ENCODE results near the gene SLC6A17.

- TF ChIP-seq CTCF (IDR thresholded peaks at IDR 0.05) (no peak), POLR2AphosphoS5 (IDR thresholded peaks at IDR 0.05) (no peak)
Measured at GRCh38 chr1:110223581-110223980, 73.3 kb downstream of the SLC6A17 start.

All from esophagus muscularis mucosa (tissue), 3 donors.